DOHH2 (cell line): Measurements from ENCODE around the gene BCORL1.

Experiments used
- EZH2phosphoT487 ChIP-seq: fragments of 200-600 bp; sonication (generic); IDR thresholded peaks from 2 replicates; pipeline ENCODE4 v1.6.1; 2017; ENCODE audit warnings: borderline replicate concordance, mild to moderate bottlenecking, antibody characterized with exemption, low read length, moderate library complexity, mixed read lengths
- TF ChIP-seq, protein P1 (sequence below): fragments of 200-600 bp; sonication (generic); IDR thresholded peaks from one replicate; pipeline ENCODE4 v1.5.1; 2014; ENCODE audit warnings: antibody characterized with exemption, mild to moderate bottlenecking, low read depth, low read length; ENCODE audit not compliant: poor library complexity, severe bottlenecking

DNA sequence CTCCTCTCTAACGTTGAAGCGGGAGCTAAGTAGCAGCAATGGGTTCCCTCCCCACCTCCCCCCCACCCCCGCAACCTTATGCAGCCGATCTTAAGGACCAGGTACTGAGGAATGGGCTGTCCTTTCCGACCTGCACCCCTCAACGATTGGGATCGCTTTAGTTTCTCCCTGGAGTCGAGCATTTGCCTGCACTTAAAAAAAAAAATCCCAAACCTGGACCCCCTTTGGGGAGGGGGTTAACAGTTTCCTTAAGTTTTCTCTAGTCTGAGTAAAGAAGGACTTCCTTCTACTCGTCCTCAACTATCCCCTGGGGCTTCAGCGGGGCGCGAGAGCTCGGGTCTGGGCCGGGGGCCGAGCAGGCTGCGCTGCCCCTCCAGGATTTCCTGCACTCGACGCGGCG lies 25.7 kb upstream of the BCORL1 start:
- TF ChIP-seq, protein P1, sequence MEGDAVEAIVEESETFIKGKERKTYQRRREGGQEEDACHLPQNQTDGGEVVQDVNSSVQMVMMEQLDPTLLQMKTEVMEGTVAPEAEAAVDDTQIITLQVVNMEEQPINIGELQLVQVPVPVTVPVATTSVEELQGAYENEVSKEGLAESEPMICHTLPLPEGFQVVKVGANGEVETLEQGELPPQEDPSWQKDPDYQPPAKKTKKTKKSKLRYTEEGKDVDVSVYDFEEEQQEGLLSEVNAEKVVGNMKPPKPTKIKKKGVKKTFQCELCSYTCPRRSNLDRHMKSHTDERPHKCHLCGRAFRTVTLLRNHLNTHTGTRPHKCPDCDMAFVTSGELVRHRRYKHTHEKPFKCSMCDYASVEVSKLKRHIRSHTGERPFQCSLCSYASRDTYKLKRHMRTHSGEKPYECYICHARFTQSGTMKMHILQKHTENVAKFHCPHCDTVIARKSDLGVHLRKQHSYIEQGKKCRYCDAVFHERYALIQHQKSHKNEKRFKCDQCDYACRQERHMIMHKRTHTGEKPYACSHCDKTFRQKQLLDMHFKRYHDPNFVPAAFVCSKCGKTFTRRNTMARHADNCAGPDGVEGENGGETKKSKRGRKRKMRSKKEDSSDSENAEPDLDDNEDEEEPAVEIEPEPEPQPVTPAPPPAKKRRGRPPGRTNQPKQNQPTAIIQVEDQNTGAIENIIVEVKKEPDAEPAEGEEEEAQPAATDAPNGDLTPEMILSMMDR = no peak
- no peak for TF ChIP-seq EZH2phosphoT487
